Measurements from ENCODE around the gene GTSE1.

GTSE1 gene

GRCh38 chr22:46328797-46329196, 32.1 kb downstream of the GTSE1 start:
- DNase-seq (ENCODE audit: low read depth in 2 of 2), result no peak

GRCh38 chr22:46329616-46330015, 32.9 kb downstream of the GTSE1 start:
- no peak for DNase-seq (ENCODE audit: low read depth in 2 of 2)

GRCh38 chr22:46330426-46330825, 33.8 kb downstream of the GTSE1 start:
- no peak for DNase-seq (ENCODE audit: low read depth in 2 of 2)

GRCh38 chr22:46331496-46331895, 34.8 kb downstream of the GTSE1 start:
- DNase-seq (ENCODE audit: low read depth in 2 of 2), result no peak

- peak; percentile 38 to 62 for DNase-seq (ENCODE audit: low read depth in 2 of 2)
These were observed 38.8 kb downstream of the GTSE1 start, which contains the start of gene TRMU for GRCh38 chr22:46335201-46336118. Gene TRMU, plus strand, starts transcription at chr22:46335714. Its CDS starts 51 bp downstream, at chr22:46335765.

GRCh38 chr22:46336119-46337078, 39.7 kb downstream of the GTSE1 start:
- DNase-seq (ENCODE audit: low read depth in 2 of 2), result no peak

GRCh38 chr22:46337870-46338269, 41.2 kb downstream of the GTSE1 start:
- DNase-seq (ENCODE audit: low read depth in 2 of 2), result no peak

- DNase-seq (ENCODE audit: low read depth in 2 of 2), result no peak
These were observed 42.0 kb downstream of the GTSE1 start for GRCh38 chr22:46338636-46339035.

GRCh38 chr22:46339956-46340355, 43.3 kb downstream of the GTSE1 start:
- no peak for DNase-seq (ENCODE audit: low read depth in 2 of 2)

GRCh38 chr22:46340676-46341075, 44.0 kb downstream of the GTSE1 start:
- no peak for DNase-seq (ENCODE audit: low read depth in 2 of 2)

- no peak for DNase-seq (ENCODE audit: low read depth in 2 of 2)
These were observed 50.2 kb downstream of the GTSE1 start for GRCh38 chr22:46346680-46347405.

- DNase-seq (ENCODE audit: low read depth in 2 of 2), result no peak
These were observed 51.0 kb downstream of the GTSE1 start for GRCh38 chr22:46347646-46348045.

- DNase-seq (ENCODE audit: low read depth in 2 of 2), result no peak
These were observed 51.5 kb downstream of the GTSE1 start for GRCh38 chr22:46348099-46348695.

- DNase-seq (ENCODE audit: low read depth in 2 of 2), result no peak
These were observed 52.6 kb downstream of the GTSE1 start for GRCh38 chr22:46349238-46349637.

GRCh38 chr22:46349681-46350080, 53.0 kb downstream of the GTSE1 start:
- no peak for DNase-seq (ENCODE audit: low read depth in 2 of 2)

- DNase-seq (ENCODE audit: low read depth in 2 of 2), result no peak
These were observed 53.5 kb downstream of the GTSE1 start for GRCh38 chr22:46350121-46350520.

GRCh38 chr22:46350646-46351045, 54.0 kb downstream of the GTSE1 start:
- DNase-seq (ENCODE audit: low read depth in 2 of 2), result no peak

GRCh38 chr22:46351131-46351735, 54.6 kb downstream of the GTSE1 start:
- DNase-seq (ENCODE audit: low read depth in 2 of 2), result no peak

GRCh38 chr22:46351767-46352166, 55.1 kb downstream of the GTSE1 start:
- DNase-seq (ENCODE audit: low read depth in 2 of 2), result no peak

- DNase-seq (ENCODE audit: low read depth in 2 of 2), result no peak
These were observed 55.6 kb downstream of the GTSE1 start for GRCh38 chr22:46352276-46352675.

Measured in stimulated activated CD8-positive, alpha-beta memory T cell treated with anti-CD3 and anti-CD28 coated beads, Interleukin-15, amount 100 ng/mL, for 4 hours (primary cell).